Renal cortex interstitium (tissue), 11 donors: ENCODE results near the gene SRGAP3. TPM values are rescaled to one million over a fixed set of nuclear protein-coding genes. Genes with fewer than 3 reads are reported as not detected.

Experiments used
- DNase-seq, 11 donors: peaks; one replicate each; pipeline ENCODE4 v3.0.0-alpha.2; 2013; ENCODE audit warnings: low read depth in 9 of 11, low spot score in 4 of 11; ENCODE audit errors: extremely low read depth in 1 of 11
- polyA plus RNA-seq, 3 donors: library from polyadenylated mRNA; unstranded; fragments of 120-200 nt; gene quantifications; one replicate each; pipeline ENCODE4 v1.2.1, GENCODE V29; 2013; ENCODE audit not compliant: insufficient read length in 3 of 3

Gene SRGAP3
- polyA plus RNA-seq, 3 donors: 15.0 to 28.4 (median 16.2) TPM

DNA sequence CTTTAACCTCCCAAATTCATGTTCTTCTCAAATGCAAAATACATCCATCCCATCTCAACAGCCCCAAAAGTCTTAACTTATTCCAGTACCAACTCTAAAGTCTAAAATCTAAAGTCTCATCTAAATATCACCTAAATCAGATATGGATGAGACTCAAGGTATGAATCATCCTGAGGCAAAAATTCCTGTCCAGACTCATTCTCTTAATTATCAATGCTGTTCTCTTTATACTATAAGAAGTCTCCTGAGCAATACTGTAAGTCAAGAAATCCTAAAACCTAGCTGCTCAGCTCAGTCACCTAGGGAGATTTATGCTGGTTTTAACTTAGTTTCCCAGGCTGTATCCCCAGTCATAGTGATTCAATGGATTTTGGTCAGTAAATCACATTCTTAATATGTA is 297.3 kb downstream of the SRGAP3 start:
- DNase-seq: no peak

- DNase-seq: no peak
Observed at GRCh38 chr3:8945890-8946600, 303.4 kb downstream of the SRGAP3 start.

GRCh38 chr3:8942746-8943488 is 306.5 kb downstream of the SRGAP3 start:
- no peak for DNase-seq

DNA sequence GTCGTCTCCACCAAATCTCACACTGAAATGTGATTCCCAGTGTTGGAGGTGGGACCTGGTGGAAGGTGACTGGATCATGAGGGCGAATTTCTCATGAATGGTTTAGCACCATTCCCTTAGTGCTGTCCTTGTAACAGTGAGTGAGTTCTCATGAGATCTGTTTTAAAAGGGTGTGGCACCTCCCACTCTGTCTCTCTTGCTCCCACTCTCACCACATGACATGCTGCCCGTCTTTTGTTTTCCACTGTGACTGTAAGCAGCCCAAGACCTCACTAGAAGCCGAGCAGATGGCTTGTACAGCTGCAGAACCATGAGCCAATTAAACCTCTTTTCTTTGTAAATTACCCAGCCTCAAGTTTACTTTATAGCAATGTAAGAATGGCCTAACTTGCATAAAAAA is 307.3 kb downstream of the SRGAP3 start:
- no peak for DNase-seq

GRCh38 chr3:8938021-8938420 is 311.4 kb downstream of the SRGAP3 start:
- no peak for DNase-seq

DNA sequence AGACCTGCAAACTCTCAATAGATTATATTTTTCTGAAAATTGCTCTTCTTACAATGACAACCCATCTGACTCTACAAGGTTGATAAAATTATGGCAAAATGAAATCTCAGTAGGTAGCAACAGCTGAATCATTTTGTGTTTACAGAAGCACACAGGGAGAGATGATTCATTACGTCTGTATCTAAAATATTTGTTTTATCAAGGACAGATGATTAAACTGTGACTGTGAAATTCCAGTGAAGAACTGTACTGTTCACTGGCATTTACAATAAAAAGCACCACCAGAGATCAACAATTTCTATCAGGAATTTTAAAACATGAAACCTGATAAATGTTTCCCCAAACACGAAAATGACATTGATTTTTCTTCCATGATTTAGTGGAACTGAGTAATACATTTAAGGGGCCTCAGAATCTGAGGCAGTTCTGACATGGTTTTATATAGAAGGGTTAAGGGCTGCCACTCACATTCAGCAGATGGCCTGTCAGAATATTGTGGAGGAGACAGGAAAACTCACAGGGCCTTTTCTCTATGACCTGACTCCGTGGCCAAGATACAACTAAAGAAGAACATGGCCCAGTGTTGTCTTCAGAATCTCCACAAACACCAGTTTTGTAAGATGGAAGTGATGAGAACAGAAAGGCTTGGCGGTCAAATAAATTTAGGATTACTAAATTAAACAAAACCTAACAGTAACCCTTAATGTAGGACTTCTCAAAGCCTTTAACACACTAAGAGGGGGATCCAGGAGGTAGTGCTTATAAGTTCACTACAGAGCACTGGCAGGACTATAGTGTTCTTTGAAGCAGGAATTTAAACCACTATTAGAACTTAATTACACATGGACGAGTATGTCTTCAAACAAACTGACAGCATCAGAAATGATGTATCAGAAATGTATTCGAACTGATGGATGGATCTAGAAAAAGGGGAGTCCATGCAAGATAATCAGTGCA is 312.1 kb downstream of the SRGAP3 start:
- no peak for DNase-seq

- DNase-seq: no peak
Observed at GRCh38 chr3:8932507-8932906, 316.9 kb downstream of the SRGAP3 start.

- DNase-seq: no peak
Observed at GRCh38 chr3:8931342-8931741, 318.1 kb downstream of the SRGAP3 start.

Other genes starting within 250 kb of the SRGAP3 start
- 10 to 100 TPM; 54.3 to 63.9 (median 59.7) TPM for gene THUMPD3, start 113.4 kb upstream of the SRGAP3 start, polyA plus RNA-seq
- gene SETD5, start 148.0 kb upstream of the SRGAP3 start, polyA plus RNA-seq: 100 to 1,000 TPM; 118 to 156 (median 134) TPM